Breast epithelium (tissue), 4 donors: ENCODE data around the gene ATXN1. TPM values are rescaled to one million over a fixed set of nuclear protein-coding genes. Genes with fewer than 3 reads are reported as not detected.
A peak's percentile ranks its signal among the peaks of the same experiment; 100 is the strongest.

Experiments used
- DNase-seq, 2 donors: peaks; one replicate each; pipeline ENCODE4 v3.0.0-alpha.2; 2019; ENCODE audit warnings: low spot score in 2 of 2
- H3K27ac ChIP-seq, 2 donors: fragments of 200-600 bp; sonication (generic) in 1 of 2; one replicate each; pipeline ENCODE4 v1.5.1; 2016 to 2019; ENCODE audit warnings: mild to moderate bottlenecking in 1 of 2
- H3K27me3 ChIP-seq, 2 donors: fragments of 200-600 bp; sonication (generic) in 1 of 2; one replicate each; pipeline versions ENCODE4 v1.5.1 to v1.6.0; 2017 to 2019; ENCODE audit warnings: control low read depth in 1 of 2, mild to moderate bottlenecking in 1 of 2
- H3K36me3 ChIP-seq: fragments of 200-600 bp; one replicate; pipeline ENCODE4 v1.5.1; 2019
- H3K4me1 ChIP-seq, 2 donors: fragments of 200-600 bp; sonication (generic); one replicate each; pipeline ENCODE4 v1.5.1; 2016 to 2019; ENCODE audit warnings: control low read depth in 1 of 2
- H3K4me3 ChIP-seq, 3 donors: fragments of 200-600 bp; sonication (generic); 1 replicate in 2 of 3; 2 replicates in 1 of 3; pipeline ENCODE4 v1.5.1; 2016 to 2019; ENCODE audit warnings: mild to moderate bottlenecking in 3 of 3, moderate library complexity in 2 of 3
- H3K9me3 ChIP-seq, 2 donors: fragments of 200-600 bp; sonication (generic) in 1 of 2; one replicate each; pipeline ENCODE4 v1.5.1; 2016 to 2019; ENCODE audit warnings: control low read depth in 1 of 2
- CTCF ChIP-seq, 3 donors: fragments of 450-650 bp; IDR thresholded peaks; one replicate each; pipeline ENCODE4 v1.5.1; 2016 to 2017; ENCODE audit warnings: antibody characterized with exemption in 3 of 3, mild to moderate bottlenecking in 3 of 3, moderate library complexity in 3 of 3
- POLR2A ChIP-seq: fragments of 450-650 bp; IDR thresholded peaks from one replicate; pipeline ENCODE4 v1.6.1; 2016; ENCODE audit warnings: antibody characterized with exemption, mild to moderate bottlenecking, moderate library complexity
- POLR2AphosphoS5 ChIP-seq, 3 donors: sonication (generic); formaldehyde crosslinking; IDR thresholded peaks; one replicate each; pipeline ENCODE4 v1.6.1; 2017; ENCODE audit warnings: antibody characterized with exemption in 3 of 3
- intact Hi-C: fragments of 100-400 bp; cut with DNase I; formaldehyde crosslinking; loops from one replicate; pipeline ENCODE4 v1.15.1; 2023; ENCODE audit warnings: low total_unique reads
- total RNA-seq, 3 donors: library from RNA; depleted of rRNA; stranded (reverse); fragments of >200 nt; gene quantifications; one replicate each; pipeline ENCODE4 v1.1.0, GENCODE V29; 2016

Gene ATXN1
- total RNA-seq, 3 donors from 2014 or later: 26.7 to 63.2 (median 37.4) TPM

GRCh38 chr6:16355238-16355637 lies 406.0 kb downstream of the ATXN1 start:
- H3K27ac ChIP-seq: no peak overlapping the region
- no peaks in the 10 kb centered on the region for H3K36me3 ChIP-seq
- intact Hi-C loops: no loop called here

GRCh38 chr6:16354692-16355091 lies 406.6 kb downstream of the ATXN1 start:
- H3K9me3 ChIP-seq: no peaks in the 10 kb centered on the region
- no peaks in the 10 kb centered on the region for H3K36me3 ChIP-seq
- TF ChIP-seq POLR2A (no peak), POLR2AphosphoS5 (IDR thresholded peaks at IDR 0.05) (no peak), CTCF (IDR thresholded peaks at IDR 0.05) (no peak)
- no peak overlapping the region for H3K4me3 ChIP-seq
- intact Hi-C loops: no loop called here
- H3K27ac ChIP-seq: no peak overlapping the region
- no peaks in the 10 kb centered on the region for H3K27me3 ChIP-seq
- H3K4me1 ChIP-seq: no peaks in the 10 kb centered on the region
- DNase-seq: no peak

More at GRCh38 chr6:16355238-16355637, 406.0 kb downstream of the ATXN1 start:
- H3K27me3 ChIP-seq: no peaks in the 10 kb centered on the region
- TF ChIP-seq CTCF (IDR thresholded peaks at IDR 0.05) (no peak), POLR2AphosphoS5 (IDR thresholded peaks at IDR 0.05) (no peak), POLR2A (no peak)
- no peaks in the 10 kb centered on the region for H3K9me3 ChIP-seq
- H3K4me1 ChIP-seq: no peaks in the 10 kb centered on the region
- H3K4me3 ChIP-seq: no peak overlapping the region
- no peak for DNase-seq

GRCh38 chr6:16352821-16353438 lies 408.3 kb downstream of the ATXN1 start:
- DNase-seq: no peak
- Histone ChIP-seq H3K9me3 (no peaks in the 10 kb centered on the region), H3K27ac (peak overlapping the region; percentile 68 to 73)

DNA sequence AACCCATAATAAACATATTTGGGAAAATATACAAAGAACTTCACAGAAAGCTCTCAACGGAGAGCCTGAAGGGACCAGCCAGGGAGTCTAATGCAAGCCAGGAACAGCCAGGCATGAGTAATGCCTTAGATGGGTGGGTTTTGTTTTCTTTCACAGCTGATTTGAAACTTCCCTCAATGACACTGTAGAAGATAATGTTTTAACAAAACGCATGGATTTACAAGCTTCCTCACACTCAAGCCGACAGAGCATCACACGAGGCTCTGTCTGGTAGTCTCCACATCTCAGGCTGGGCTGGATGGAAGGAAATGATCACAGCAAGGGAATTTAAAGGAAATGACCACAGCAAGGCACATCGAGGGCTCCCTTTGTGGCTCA lies 409.0 kb downstream of the ATXN1 start:
- no peak for DNase-seq
- Histone ChIP-seq H3K27me3 (no peaks in the 10 kb centered on the region), H3K9me3 (no peaks in the 10 kb centered on the region), H3K4me3 (no peak overlapping the region), H3K27ac (peak overlapping the region; percentile 68 to 73), H3K36me3 (no peaks in the 10 kb centered on the region), H3K4me1 (no peaks in the 10 kb centered on the region)
- TF ChIP-seq POLR2A: no peak
- TF ChIP-seq CTCF (IDR thresholded peaks at IDR 0.05): no peak
- TF ChIP-seq POLR2AphosphoS5 (IDR thresholded peaks at IDR 0.05): no peak
- intact Hi-C loops: no loop called here

More at GRCh38 chr6:16352821-16353438, 408.3 kb downstream of the ATXN1 start:
- intact Hi-C loops: no loop called here
- Histone ChIP-seq H3K36me3 (no peaks in the 10 kb centered on the region), H3K27me3 (no peaks in the 10 kb centered on the region), H3K4me1 (no peaks in the 10 kb centered on the region), H3K4me3 (no peak overlapping the region)
- TF ChIP-seq POLR2AphosphoS5 (IDR thresholded peaks at IDR 0.05) (no peak), POLR2A (no peak), CTCF (IDR thresholded peaks at IDR 0.05) (no peak)

GRCh38 chr6:16349544-16349943 lies 411.7 kb downstream of the ATXN1 start:
- Histone ChIP-seq H3K9me3 (no peaks in the 10 kb centered on the region), H3K27me3 (no peaks in the 10 kb centered on the region), H3K4me3 (no peak overlapping the region), H3K4me1 (no peaks in the 10 kb centered on the region), H3K36me3 (no peaks in the 10 kb centered on the region), H3K27ac (no peak overlapping the region)
- intact Hi-C loops: no loop called here
- TF ChIP-seq CTCF (IDR thresholded peaks at IDR 0.05): no peak
- no peak for TF ChIP-seq POLR2AphosphoS5 (IDR thresholded peaks at IDR 0.05)
- no peak for TF ChIP-seq POLR2A
- no peak for DNase-seq
